ENCODE data around the gene WHAMM.
A peak's percentile ranks its signal among the peaks of the same experiment; 100 is the strongest.
"Not testable (repeated sequence)": the region's sequence is repeated elsewhere in the genome, so short reads cannot be mapped to it uniquely, and the experiment has no call there.

WHAMM gene

DNA sequence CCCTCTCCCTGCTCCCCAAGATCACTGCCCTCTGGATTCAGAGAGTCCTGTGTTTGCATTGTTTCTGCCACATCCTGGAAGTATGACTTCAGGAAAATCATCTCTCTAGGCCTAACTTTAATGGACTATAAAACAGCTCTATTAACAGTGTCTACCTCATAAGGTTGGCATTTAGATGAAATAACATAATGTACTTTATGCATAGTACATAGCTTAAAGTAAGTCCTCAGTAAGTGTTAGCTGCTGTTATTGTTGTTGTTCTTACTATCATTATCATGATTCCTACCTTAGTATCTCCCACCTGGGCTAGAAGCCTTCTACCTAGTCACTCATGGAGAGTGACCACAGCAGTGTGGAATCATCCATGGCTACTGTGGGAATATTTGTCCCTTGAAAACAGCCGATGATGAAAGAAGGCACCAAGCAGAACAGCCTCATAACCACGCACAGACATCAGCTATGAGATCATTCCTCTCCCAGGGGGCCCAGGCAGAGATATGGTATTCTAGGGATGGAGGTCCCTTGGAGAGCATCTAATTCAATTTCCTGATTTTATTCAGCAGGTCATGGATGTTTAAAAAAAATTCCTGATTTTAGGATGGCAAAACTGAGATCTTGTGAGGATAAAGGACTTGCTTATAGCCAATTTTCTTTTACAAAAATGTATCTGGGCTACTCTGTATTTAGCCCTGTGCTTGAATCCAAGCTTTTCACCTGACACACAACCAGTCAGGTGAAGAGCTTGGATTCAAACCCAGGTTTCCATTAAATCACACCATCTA lies 5.4 kb upstream of the WHAMM start:
- no peak for DNase-seq

- DNase-seq, result no peak
Measured at GRCh38 chr15:82804575-82804949, 4.9 kb upstream of the WHAMM start.

GRCh38 chr15:82805994-82806406 lies 3.4 kb upstream of the WHAMM start, which contains the start of gene FSD2:
FSD2 (minus strand) TSS chr15:82806069; CDS start chr15:82787390, 18,679 bp downstream.
- no peak for DNase-seq

DNA sequence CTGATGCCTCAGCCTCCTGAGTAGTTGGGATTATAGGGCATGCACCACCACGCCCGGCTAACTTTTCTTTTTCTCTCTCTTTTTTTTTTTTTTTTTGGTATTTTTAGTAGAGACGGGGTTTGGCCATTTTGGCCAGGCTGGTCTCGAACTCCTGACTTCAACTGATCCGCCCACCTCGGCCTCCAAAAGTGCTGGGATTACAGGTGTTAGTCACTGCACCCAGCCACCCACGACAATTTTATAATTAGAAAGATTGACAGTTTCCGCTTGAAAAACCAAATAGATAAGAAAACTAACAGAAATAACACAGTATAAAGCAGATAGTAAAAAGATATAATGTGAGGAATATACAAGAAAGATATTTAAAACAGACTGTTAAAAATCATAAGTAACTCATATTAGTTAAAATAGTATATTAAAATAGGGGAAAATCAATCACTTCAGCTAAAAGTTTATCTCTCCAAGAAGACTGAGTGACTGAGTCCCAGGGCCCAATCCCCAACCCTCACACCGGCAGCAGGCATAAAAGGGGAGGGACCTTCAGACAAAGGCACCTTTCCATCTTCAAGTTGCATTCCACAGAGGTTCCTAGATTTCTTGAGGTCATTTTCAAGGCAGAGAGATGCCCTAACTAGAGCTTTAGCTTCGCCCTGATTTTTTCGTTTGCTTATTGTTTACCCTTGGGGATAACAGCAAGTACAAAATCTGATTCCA lies 1.4 kb upstream of the WHAMM start:
- DNase-seq, result no peak

DNA sequence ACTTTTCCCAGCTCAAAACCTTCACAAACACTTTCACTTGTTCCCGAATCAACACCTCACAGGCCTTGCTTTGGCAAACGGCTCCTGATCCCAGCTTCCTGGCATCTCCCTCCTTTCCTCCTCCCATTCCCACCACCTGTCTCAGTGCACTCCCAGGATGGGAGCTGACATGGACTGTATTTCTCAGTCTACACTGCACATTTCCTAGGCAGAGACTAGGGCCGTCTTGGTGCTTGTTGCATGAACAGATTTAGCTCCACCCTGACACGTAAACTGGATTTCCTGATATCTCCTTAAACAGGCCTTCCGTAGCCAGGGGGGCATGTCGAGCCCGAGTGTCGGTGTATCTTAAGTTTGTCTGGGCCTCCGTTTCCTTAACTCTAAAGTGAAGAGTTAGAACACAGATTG lies 790 bp upstream of the WHAMM start:
- no peak for DNase-seq

DNA sequence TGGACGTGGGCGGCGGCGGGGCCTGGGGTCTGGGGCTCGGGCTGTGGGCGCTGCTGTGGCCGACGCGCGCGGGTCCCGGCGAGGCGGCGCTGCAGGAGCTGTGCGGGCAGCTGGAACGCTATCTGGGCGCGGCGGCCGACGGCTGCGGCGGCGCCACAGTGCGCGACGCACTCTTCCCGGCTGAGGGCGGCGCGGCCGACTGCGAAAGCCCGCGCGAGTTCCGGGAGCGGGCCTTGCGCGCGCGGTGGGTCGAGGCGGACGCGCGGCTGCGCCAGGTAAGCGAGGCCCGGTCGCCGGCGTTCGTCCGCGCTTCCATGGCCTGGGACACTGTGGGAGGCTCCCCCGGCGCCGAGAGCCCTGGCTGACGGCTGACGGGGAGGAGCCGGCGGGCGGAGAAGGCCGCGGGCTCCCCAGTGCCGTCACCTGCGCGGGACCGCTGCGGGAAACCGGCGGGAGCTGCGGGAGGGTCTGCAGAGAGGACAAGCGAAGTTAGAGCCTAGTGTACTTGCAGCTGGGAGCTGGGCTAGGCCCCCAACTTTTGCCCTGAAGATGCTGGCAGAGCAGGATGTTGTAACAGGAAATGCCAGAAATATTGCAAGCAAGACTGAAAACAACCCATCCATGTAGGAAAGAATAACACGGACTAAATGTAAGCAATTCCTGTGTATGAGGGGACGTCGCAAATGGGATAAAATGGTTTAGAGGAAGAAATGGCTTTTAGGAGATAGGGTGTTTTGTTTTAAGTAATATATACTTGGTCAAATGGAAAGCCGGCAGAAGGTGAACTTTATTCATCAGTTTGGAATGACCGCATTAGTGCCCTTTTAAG lies 847 bp downstream of the WHAMM start:
- DNase-seq, result peak; percentile 27

DNA sequence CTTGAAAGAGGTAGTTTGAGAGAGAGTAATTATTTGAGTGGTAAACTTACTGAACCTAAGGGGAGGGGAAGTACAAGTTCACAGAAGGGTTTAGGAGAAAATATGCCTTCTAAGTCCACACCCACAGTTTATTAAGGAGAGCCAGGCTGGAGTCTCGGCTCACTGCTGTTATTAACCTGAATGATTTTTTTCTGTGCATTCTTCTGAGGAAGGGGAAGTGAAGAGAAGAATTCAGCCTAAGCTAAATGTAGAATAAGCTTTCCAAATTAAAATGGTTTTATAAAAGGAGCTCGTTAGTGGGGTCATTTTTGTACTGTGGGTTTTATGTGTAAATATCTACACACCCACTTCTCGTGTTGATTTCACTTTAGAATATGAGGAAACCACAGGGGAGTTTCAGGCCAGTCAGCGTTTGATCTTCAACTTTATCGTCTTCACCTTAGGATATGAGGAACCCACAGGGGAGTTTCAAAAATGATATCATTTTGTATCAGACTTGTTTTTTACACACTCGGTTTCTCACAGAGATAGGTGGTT lies 1.5 kb downstream of the WHAMM start:
- peak; percentile 21 for DNase-seq

GRCh38 chr15:82812994-82813393 lies 3.6 kb downstream of the WHAMM start:
- no peak for DNase-seq

DNA sequence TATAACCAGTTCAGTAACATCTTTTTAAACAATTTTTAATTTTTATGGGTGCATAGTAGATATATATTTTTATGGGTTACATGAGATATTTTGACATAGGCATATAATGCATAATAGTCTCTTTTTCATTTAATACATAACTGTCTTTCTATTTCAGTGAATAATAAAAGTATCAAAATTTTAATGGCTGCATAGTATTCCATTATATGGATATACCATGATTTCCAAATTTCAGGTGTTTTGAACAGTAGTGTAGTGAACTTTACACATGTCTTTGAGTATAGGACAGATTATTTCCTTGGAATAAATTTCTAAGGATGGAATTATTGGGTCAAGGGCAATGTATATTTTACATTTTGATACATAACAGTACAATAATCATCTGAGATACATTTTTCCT lies 10.7 kb downstream of the WHAMM start:
- no peak for DNase-seq

GRCh38 chr15:82821396-82821795 lies 12.0 kb downstream of the WHAMM start:
- DNase-seq, result not testable (repeated sequence)

DNA sequence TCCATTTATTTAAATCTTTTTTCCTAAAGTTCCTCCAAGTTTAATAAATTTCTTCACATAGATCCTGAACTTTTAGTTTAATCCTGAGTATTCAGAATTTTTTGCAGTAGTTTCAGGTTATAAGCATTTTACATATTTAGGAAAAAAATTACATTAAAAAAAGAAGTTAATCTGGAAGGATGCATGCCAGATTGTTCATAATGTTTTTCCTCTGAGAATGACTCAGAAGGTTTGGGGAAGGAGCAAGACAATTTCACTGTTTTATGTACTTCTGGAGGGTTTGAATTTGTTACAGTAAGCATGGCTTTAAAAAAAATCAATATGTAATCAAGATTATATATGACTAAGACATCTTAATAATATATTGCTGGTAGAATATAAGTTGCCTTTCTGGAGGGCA lies 12.4 kb downstream of the WHAMM start:
- DNase-seq, result not testable (repeated sequence)

DNA sequence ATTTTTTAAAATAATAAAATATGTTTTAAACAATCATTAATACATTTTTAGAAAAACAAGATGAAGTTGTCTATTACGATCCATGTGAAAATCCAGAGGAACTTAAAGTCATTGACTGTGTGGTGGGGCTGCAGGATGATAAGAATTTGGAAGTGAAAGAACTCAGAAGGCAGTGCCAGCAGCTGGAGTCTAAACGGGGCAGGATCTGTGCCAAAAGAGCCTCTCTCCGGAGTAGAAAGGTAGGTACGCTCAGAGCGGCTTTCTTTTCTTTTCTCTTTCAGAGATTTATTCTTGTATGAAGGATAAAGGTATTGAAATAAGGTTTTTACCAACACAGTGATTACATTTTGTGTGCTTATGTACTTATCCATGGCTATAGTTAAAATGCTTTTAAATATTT lies 13.6 kb downstream of the WHAMM start:
- DNase-seq, result no peak

DNA sequence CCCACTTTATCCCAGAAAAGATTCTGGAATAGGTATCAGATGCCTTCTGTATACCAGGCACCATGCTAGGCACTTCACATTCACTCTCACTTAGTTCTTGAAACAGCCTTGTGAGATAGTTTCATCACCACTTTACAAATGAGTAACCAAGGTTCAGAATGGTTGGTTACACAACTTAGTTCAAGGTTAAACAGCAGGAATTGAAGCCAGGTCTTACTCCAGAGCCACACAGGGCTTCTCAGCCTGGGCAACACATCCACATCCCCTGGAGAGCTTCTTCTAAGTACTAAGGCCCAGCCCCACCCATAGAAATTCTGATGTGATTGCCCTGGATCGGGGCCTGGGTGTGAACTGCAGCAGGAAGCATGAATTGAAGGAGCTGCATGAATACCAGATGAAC lies 18.6 kb downstream of the WHAMM start:
- DNase-seq, result no peak

DNA sequence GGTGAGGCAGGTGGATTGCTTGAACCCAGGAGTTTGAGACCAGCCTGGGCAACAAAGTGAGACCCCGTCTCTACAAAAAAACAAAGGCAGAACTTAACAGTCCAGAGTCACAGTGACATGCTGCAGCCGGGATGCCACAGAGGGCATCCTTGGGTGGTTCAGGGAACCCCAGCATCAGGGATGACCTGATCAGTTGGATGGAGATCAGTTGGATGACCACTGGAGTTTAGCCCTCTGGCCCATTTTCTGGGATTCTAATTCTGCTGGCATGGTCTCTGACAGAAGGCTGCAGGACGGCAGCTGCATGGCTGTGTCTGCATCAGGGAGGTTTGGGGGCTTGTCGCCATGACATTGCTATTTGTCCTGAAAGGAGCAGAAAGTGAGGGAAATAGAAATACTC lies 19.8 kb downstream of the WHAMM start:
- DNase-seq, result no peak

GRCh38 chr15:82830427-82831173 lies 21.2 kb downstream of the WHAMM start:
- DNase-seq, result no peak

DNA sequence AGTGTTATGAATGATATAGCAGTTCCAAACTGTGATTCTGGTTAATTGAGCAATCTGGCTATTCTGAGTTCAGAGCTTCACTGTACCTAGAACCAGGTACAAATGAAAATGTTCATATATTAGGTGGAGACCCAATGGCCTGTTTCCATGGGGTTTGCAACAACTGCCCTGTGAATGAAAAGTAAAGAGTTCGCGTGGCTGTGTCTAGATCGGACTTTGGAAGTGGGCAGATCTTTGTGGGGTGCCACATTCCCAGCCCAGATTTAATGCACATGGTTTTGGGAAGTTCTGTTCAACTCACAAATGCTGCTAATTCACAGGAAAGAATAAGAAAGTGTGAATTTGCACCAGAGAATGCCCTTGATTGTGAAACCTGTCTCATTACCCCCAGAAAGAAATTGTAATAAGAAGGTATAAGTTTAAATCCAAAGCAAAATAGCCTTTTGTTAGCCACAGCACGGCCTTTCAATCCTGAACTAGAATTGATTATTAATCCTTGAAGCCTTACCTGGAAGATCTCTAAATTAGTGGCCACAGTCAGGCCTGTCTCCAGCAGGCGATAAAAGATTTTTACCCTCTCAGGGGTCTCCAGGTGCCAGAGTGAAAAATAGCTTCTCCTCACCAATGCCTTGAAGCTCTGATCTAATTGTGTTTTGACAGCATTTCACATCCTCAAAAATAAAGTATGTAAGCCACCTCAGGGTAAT lies 22.6 kb downstream of the WHAMM start:
- DNase-seq, result no peak

- DNase-seq, result no peak
Measured at GRCh38 chr15:82832601-82833361, 23.4 kb downstream of the WHAMM start.

- DNase-seq, result no peak
Measured at GRCh38 chr15:82833362-82833682, 23.9 kb downstream of the WHAMM start.

GRCh38 chr15:82835391-82835917 lies 26.0 kb downstream of the WHAMM start:
- no peak for DNase-seq

DNA sequence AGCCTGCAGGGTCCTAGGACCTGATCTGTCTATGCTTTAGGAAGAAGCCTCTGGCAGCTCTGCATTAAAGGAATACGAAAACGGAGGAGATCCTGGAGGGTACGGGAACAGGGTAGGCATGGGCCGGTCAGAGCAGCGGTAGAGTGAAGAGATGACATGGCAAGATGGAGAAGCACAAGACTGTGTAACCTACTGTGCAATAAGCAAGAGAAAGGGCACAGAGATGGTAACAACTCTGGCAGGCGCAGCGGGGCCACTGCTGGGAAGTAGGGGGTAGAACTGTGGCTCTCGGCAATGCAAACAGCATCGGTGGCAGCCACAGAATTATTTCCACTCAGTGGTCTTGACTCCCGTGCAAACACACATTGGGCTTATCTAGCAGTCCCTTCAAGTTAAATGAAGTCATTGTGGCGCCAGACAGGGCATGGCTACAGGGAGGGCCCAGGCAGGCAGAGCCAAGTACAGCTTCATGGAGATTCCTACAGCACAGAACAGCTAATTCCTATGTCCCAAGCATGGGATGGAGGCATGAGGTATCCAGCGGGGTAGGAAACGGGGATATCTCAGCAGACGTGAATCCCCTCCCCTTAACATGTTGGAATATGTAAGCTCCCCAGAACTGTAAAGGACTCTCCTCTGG lies 28.8 kb downstream of the WHAMM start:
- DNase-seq, result no peak

Data from effector CD8-positive, alpha-beta T cell (primary cell).